ENCODE data around the gene ZNF197. TPM values are rescaled to one million over a fixed set of nuclear protein-coding genes. Genes with fewer than 3 reads are reported as not detected.

Gene ZNF197
- total RNA-seq, 1 experiment from 2014 or later = 14.3 TPM

- H3K36me3 ChIP-seq (ENCODE audit: insufficient read depth, low read length, poor library complexity, severe bottlenecking) = no peaks in the 10 kb centered on the region
- TF ChIP-seq CTCF (conservative IDR thresholded peaks at IDR 0.05; ENCODE audit: low read depth, low read length) (no peak), EZH2 (IDR thresholded peaks at IDR 0.05; ENCODE audit: borderline replicate concordance, low read depth, low read length, poor library complexity, severe bottlenecking) (no peak)
- no TSS peak for BruUV-seq (replicated peaks)
- H3K4me3 ChIP-seq (ENCODE audit: low read depth, low read length, poor library complexity, severe bottlenecking) = no peak overlapping the region
- intact Hi-C loops (cut with micrococcal nuclease; ENCODE audit: unreplicated experiment) = no loop called here
- DNase-seq (ENCODE audit: low spot score) = no peak
- POLR2A ChIA-PET (ENCODE audit: low non-redundant PET) = no interaction called here
- CTCF ChIA-PET = no interaction called here
- H3K9me3 ChIP-seq (ENCODE audit: low read depth, low read length, poor library complexity, severe bottlenecking) = no peaks in the 10 kb centered on the region
- no peaks in the 10 kb centered on the region for H3K4me1 ChIP-seq (ENCODE audit: insufficient read depth, low read length, poor library complexity, severe bottlenecking)
- no peaks in the 10 kb centered on the region for H3K27me3 ChIP-seq (replicated peaks; ENCODE audit: insufficient read depth, low read depth, low read length, poor library complexity)
- no peak overlapping the region for H3K27ac ChIP-seq (ENCODE audit: low read depth, low read length, poor library complexity, severe bottlenecking)
Observed at GRCh38 chr3:44687898-44688297, 63.1 kb downstream of the ZNF197 start.

Other genes starting within 250 kb of the ZNF197 start
- 17.6 and 18.6 TPM in 2 replicates for gene ZNF445, start 147.4 kb upstream of the ZNF197 start, total RNA-seq (2021)
- 3.0 and 3.2 TPM in 2 replicates for gene ZKSCAN7, start 69.8 kb upstream of the ZNF197 start, total RNA-seq (2021)
- 4.1 and 5.8 TPM in 2 replicates for gene ZNF660, start 40.1 kb upstream of the ZNF197 start, total RNA-seq (2021)
- 11.3 and 13.0 TPM in 2 replicates for gene ZNF35, start 23.7 kb downstream of the ZNF197 start, total RNA-seq (2021)
- gene ZNF502, start 87.6 kb downstream of the ZNF197 start, total RNA-seq (2021) = 1.6 and 2.2 TPM in 2 replicates
- 2.8 and 4.2 TPM in 2 replicates for gene ZNF501, start 104.6 kb downstream of the ZNF197 start, total RNA-seq (2021)
- gene KIAA1143, start 136.6 kb downstream of the ZNF197 start, total RNA-seq (2021) = 24.3 and 24.6 TPM in 2 replicates
- gene KIF15, start 136.8 kb downstream of the ZNF197 start, total RNA-seq (2021) = 21.9 and 25.7 TPM in 2 replicates
- gene TMEM42, start 236.9 kb downstream of the ZNF197 start, total RNA-seq (2021) = 6.5 and 8.8 TPM in 2 replicates
- 0.09 TPM in 1 of 2 replicates, not detected in the other for gene TGM4, start 249.6 kb downstream of the ZNF197 start, total RNA-seq (2021)

All from A673 (cell line).